Mesendoderm (in vitro differentiated cells): ENCODE data around the gene PACSIN2.
A peak's percentile ranks its signal among the peaks of the same experiment; 100 is the strongest.

Experiments
- DNase-seq: peaks from one replicate; pipeline ENCODE4 v3.0.0; 2013
- H2AK5ac ChIP-seq: 2 replicates; pipeline ENCODE4 v1.6.1; 2013; ENCODE audit warnings: low read length, inconsistent platforms
- H2BK120ac ChIP-seq: 2 replicates; pipeline ENCODE4 v1.6.1; 2013; ENCODE audit warnings: low read depth, mild to moderate bottlenecking, low read length, moderate library complexity, mixed read lengths
- H2BK15ac ChIP-seq: replicated peaks from 2 replicates; pipeline ENCODE4 v1.6.1; 2013; ENCODE audit warnings: low read depth, mild to moderate bottlenecking, moderate library complexity
- H2BK5ac ChIP-seq: 2 replicates; pipeline ENCODE4 v1.6.1; 2013; ENCODE audit warnings: low read length, inconsistent platforms
- H3K18ac ChIP-seq: 2 replicates; pipeline ENCODE4 v1.6.1; 2013; ENCODE audit warnings: mild to moderate bottlenecking, low read length, mixed read lengths
- H3K23ac ChIP-seq: one replicate; pipeline ENCODE4 v1.6.1; 2013; ENCODE audit warnings: low read length
- H3K27ac ChIP-seq: 2 replicates; pipeline ENCODE4 v1.5.1; 2013; ENCODE audit warnings: low read depth, mild to moderate bottlenecking, inconsistent platforms, low read length, moderate library complexity
- H3K27me3 ChIP-seq: 2 replicates; pipeline ENCODE4 v1.6.1; 2013; ENCODE audit warnings: low read length, control low read depth, mild to moderate bottlenecking, inconsistent platforms; ENCODE audit not compliant: insufficient read depth, poor library complexity
- H3K36me3 ChIP-seq: 2 replicates; pipeline ENCODE4 v1.6.1; 2013; ENCODE audit warnings: low read length, inconsistent platforms; ENCODE audit not compliant: control insufficient read depth, insufficient read depth
- H3K4ac ChIP-seq: one replicate; pipeline ENCODE4 v1.6.1; 2013; ENCODE audit warnings: low read depth, mild to moderate bottlenecking, low read length, moderate library complexity
- H3K4me1 ChIP-seq: 2 replicates; pipeline ENCODE4 v1.6.1; 2013; ENCODE audit warnings: low read depth, low read length, inconsistent platforms; ENCODE audit not compliant: control insufficient read depth
- H3K4me2 ChIP-seq: 2 replicates; pipeline ENCODE4 v1.6.1; 2013; ENCODE audit warnings: low read length
- H3K4me3 ChIP-seq: 2 replicates; pipeline ENCODE4 v1.5.1; 2013; ENCODE audit warnings: mild to moderate bottlenecking, low read length
- H3K56ac ChIP-seq: one replicate; pipeline ENCODE4 v1.6.1; 2013; ENCODE audit warnings: low read length
- H3K79me1 ChIP-seq: 2 replicates; pipeline ENCODE4 v1.6.1; 2013; ENCODE audit warnings: low read length, inconsistent platforms
- H3K79me2 ChIP-seq: 2 replicates; pipeline ENCODE4 v1.6.1; 2013; ENCODE audit warnings: mild to moderate bottlenecking, low read length; ENCODE audit not compliant: control insufficient read depth, insufficient read depth
- H3K9ac ChIP-seq: 2 replicates; pipeline ENCODE4 v1.6.1; 2013; ENCODE audit warnings: low read length, inconsistent platforms
- H4K5ac ChIP-seq: one replicate; pipeline ENCODE4 v1.6.1; 2013; ENCODE audit warnings: low read length
- H4K8ac ChIP-seq: one replicate; pipeline ENCODE4 v1.6.1; 2013; ENCODE audit warnings: low read depth, mild to moderate bottlenecking, control low read depth, low read length, moderate library complexity
- WGBS: extraction: QIAGEN DNeasy Blood & Tissue Kit; methylation state at CpG from one replicate; pipeline ENCODE4 v1.1.7; 2013; ENCODE audit warnings: low lambda C conversion rate, missing lambda C conversion rate; ENCODE audit not compliant: insufficient coverage; ENCODE audit errors: extremely low coverage; 5-methylcytosine and 5-hydroxymethylcytosine counted together

PACSIN2 gene

DNA sequence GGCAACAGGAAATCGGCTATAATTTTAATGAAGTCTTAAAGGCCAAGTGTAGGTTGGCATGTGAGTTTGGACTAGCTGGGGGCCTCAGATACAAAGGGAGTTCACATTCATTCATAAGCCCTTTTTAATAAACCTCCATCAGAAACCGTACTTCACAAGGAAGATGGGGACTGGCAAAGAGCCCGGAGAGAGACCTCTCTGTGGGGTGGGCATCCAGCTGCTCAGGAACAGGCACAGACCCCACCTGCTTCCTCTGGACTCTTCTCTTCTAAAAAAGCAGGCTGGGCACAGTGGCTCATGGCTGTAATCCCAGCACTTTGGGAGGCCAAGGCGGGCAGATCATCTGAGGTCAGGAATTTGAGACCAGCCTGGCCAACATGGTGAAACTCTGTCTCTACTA, 154.0 kb downstream of the PACSIN2 start:
- Histone ChIP-seq H2BK5ac (no peak overlapping the region), H3K4me3 (no peak overlapping the region), H3K27me3 (no peaks in the 10 kb centered on the region), H3K27ac (no peak overlapping the region), H3K18ac (no peak overlapping the region), H2BK15ac (no peak overlapping the region), H3K9ac (no peak overlapping the region), H3K79me2 (no peaks in the 10 kb centered on the region), H4K8ac (no peak overlapping the region), H3K79me1 (no peaks in the 10 kb centered on the region), H3K4me2 (no peak overlapping the region), H3K23ac (no peak overlapping the region), H3K4ac (no peak overlapping the region), H2BK120ac (no peak overlapping the region), H3K36me3 (no peaks in the 10 kb centered on the region), H2AK5ac (no peak overlapping the region), H3K56ac (no peak overlapping the region), H3K4me1 (no peaks in the 10 kb centered on the region), H4K5ac (no peak overlapping the region)
- DNase-seq = no peak
- no CpG with 5 or more reads among the region's 4 CpGs for WGBS

DNA sequence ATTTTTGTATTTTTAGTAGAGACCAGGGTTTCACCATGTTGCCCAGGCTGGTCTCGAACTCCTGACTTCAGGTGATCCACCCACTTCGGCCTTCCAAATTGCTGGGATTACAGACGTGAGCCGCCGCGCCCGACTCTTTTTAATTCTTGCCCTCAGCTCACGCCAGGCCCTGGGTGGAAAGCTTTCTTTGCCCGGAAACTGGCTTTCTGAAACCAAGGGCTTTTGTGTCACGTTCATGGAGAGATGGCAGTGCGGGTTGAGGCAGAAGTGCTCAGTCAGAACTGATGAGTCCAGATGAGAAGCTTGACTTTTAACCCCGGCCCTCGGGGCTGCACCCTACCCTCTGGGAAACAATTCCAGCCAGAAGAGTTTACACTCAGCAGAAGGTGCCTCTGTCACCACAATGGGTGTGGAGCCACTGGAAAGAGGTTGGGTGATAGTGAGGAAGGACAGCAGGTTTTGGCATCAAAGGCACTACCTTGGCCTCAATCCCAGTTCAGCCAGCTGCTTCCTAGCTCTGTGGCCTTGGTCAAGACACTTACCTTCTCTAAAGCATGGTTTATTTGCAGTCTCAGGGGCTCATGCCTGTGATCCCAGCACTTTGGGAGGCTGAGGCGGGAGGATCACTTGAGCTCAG, 157.0 kb downstream of the PACSIN2 start:
- Histone ChIP-seq H2AK5ac (no peak overlapping the region), H4K5ac (no peak overlapping the region), H3K4me1 (no peaks in the 10 kb centered on the region), H3K79me2 (no peaks in the 10 kb centered on the region), H3K9ac (no peak overlapping the region), H3K36me3 (no peaks in the 10 kb centered on the region), H3K27me3 (no peaks in the 10 kb centered on the region), H3K4me3 (no peak overlapping the region), H3K23ac (no peak overlapping the region), H2BK5ac (no peak overlapping the region), H3K27ac (no peak overlapping the region), H2BK15ac (no peak overlapping the region), H2BK120ac (no peak overlapping the region), H3K79me1 (peaks cover 1% of the 10 kb centered on the region), H4K8ac (no peak overlapping the region), H3K56ac (no peak overlapping the region), H3K4ac (no peak overlapping the region), H3K18ac (no peak overlapping the region), H3K4me2 (no peak overlapping the region)
- no CpG with 5 or more reads among the region's 14 CpGs for WGBS
- no peak for DNase-seq

DNA sequence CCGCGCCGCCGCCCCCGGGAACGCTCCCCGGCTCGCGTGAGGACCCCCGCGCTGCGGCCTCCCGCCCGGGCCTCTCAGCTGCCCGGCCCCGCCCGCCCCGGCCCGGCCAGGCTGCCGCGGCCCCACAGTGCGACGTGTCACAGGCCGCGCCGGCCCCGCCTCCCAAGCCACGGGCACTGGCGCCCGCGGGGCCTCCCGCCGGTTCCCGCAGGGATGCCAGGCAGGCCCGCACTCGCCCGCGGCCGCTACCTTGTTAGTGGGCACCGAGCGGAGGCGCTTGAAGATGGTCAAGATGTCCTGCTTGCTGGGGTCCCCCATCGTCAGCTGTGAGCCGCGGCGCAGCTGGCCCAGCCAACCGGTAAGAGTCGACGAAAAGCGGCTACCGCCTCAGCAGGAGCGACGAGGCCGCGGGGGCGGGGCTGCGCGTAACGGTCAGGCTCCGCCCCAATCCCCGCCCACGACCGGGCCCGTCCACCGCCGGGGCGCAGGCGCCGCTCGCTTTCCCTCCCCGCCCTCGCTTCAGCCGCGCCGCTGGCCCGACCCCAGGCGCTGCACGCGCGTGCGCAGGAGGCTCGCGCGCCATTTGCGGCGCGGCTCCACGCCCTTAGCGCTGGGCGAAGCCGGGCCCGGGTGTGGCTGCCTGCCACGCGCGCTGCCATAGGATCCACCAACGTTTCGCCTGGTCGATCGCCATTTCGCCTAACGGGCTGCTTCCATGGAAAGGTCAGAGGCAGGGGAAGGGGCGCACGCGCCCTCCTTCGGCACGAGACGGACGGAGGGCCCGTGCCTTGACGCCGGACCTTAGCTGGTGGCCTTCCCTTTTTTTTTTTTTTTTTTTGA, 157.9 kb downstream of the PACSIN2 start, which contains the start of gene ARFGAP3:
ARFGAP3 (minus strand) TSS at position 409 of the 840 bp plus-strand sequence; CDS start at position 318, 91 bp downstream.
- Histone ChIP-seq H3K27me3 (no peaks in the 10 kb centered on the region), H3K9ac (peak within 1 kb of the TSS; percentile 63), H2BK5ac (no peak within 1 kb of the TSS), H3K27ac (peak within 1 kb of the TSS; percentile 42), H3K56ac (peak within 1 kb of the TSS; percentile 75), H3K79me2 (no peaks in the 10 kb centered on the region), H2AK5ac (no peak within 1 kb of the TSS), H3K4me1 (no peaks in the 10 kb centered on the region), H4K8ac (no peak within 1 kb of the TSS), H3K4me2 (peak within 1 kb of the TSS; percentile 37), H3K23ac (no peak within 1 kb of the TSS), H3K36me3 (no peaks in the 10 kb centered on the region), H2BK120ac (no peak within 1 kb of the TSS), H3K18ac (peak within 1 kb of the TSS; percentile 72), H4K5ac (no peak within 1 kb of the TSS), H3K4me3 (peak within 1 kb of the TSS; percentile 50), H3K4ac (no peak within 1 kb of the TSS), H2BK15ac (no peak within 1 kb of the TSS), H3K79me1 (peaks cover 1% of the 10 kb centered on the region)
- no CpG with 5 or more reads among the region's 111 CpGs for WGBS
- peak; percentile 94 for DNase-seq

DNA sequence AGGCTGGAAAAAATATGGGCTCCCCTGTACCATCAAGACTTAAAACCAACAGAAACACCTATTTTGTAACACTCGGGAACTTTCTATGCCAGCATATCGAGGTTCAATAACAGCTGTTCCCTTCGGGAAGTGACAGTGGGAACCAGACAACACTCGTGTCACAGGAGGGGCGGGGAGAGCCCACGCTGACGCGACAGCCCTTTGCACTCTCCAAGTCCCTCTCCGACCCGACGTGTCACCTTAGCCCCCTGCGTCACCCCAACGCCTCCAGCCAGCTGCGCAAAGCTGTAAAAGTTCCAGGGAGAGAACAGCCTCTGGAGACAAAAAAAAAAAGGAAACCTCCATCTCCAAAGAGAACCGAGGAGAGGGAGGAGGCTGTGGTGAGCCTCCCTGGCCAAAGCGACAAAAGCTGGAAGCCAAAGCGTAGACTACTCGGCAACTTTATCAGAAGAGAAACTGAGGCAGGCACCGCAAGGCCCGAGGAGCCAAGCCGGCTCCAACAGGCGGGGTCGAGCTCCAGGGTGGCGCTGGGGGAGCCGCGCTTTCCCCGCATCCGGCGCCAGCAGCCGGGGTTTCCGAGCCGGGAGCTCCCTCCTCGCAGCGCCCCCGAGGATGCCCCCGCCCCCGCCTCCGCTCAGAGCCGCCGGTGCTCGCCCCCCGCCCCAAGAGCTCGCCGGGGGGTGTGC, 158.6 kb downstream of the PACSIN2 start:
- H3K27me3 ChIP-seq = no peaks in the 10 kb centered on the region
- H4K5ac ChIP-seq = no peak overlapping the region
- H2AK5ac ChIP-seq = no peak overlapping the region
- peak overlapping the region; percentile 37 for H3K4me2 ChIP-seq
- no peaks in the 10 kb centered on the region for H3K79me2 ChIP-seq
- H3K4me1 ChIP-seq = no peaks in the 10 kb centered on the region
- no peak overlapping the region for H3K27ac ChIP-seq
- no peak overlapping the region for H2BK120ac ChIP-seq
- WGBS = no CpG with 5 or more reads among the region's 44 CpGs
- H2BK15ac ChIP-seq = no peak overlapping the region
- H3K23ac ChIP-seq = no peak overlapping the region
- H2BK5ac ChIP-seq = no peak overlapping the region
- H3K4me3 ChIP-seq = peak overlapping the region; percentile 50
- peak overlapping the region; percentile 63 for H3K9ac ChIP-seq
- no peak overlapping the region for H4K8ac ChIP-seq
- peak overlapping the region; percentile 72 for H3K18ac ChIP-seq
- H3K36me3 ChIP-seq = no peaks in the 10 kb centered on the region
- peaks cover 1% of the 10 kb centered on the region for H3K79me1 ChIP-seq
- peak; percentile 41 for DNase-seq
- peak overlapping the region; percentile 71 for H3K56ac ChIP-seq
- no peak overlapping the region for H3K4ac ChIP-seq

DNA sequence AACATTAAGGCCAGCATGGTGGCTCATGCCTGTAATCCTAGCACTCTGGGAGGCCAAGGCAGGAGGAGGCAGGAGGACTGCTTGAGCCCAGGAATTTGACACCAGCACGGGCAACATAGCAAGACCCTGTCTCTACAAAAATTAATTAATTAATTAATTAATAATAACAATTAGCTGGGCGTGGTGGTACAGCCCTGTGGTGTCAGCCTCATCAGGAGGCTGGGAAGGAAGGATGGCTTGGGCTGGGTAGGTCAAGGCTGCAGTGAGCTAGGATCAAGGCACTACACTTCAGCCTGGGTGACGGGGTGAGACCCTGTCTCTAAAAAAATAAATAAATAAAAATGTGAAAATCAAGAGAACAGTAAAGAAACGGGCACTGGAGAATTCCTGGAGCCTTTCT, 159.2 kb downstream of the PACSIN2 start:
- H3K4me1 ChIP-seq = no peaks in the 10 kb centered on the region
- H4K5ac ChIP-seq = no peak overlapping the region
- no peak overlapping the region for H2AK5ac ChIP-seq
- H3K23ac ChIP-seq = no peak overlapping the region
- no peaks in the 10 kb centered on the region for H3K36me3 ChIP-seq
- no peak for DNase-seq
- no peak overlapping the region for H3K18ac ChIP-seq
- no peak overlapping the region for H3K4ac ChIP-seq
- H3K4me2 ChIP-seq = no peak overlapping the region
- no peak overlapping the region for H3K56ac ChIP-seq
- no peak overlapping the region for H2BK120ac ChIP-seq
- peaks cover 1% of the 10 kb centered on the region for H3K79me1 ChIP-seq
- H3K27ac ChIP-seq = no peak overlapping the region
- no peaks in the 10 kb centered on the region for H3K79me2 ChIP-seq
- H3K4me3 ChIP-seq = no peak overlapping the region
- no peak overlapping the region for H4K8ac ChIP-seq
- no CpG with 5 or more reads among the region's 4 CpGs for WGBS
- H3K27me3 ChIP-seq = no peaks in the 10 kb centered on the region
- H3K9ac ChIP-seq = no peak overlapping the region
- no peak overlapping the region for H2BK5ac ChIP-seq
- H2BK15ac ChIP-seq = no peak overlapping the region
